Suprapubic skin (tissue), 4 donors: ENCODE results near the gene ELP6.

Experiments used
- CTCF ChIP-seq, 2 donors: fragments of 200-600 bp in 1 of 2; fragments of 450-650 bp in 1 of 2; sonication (generic) in 1 of 2; IDR thresholded peaks; one replicate each; pipeline ENCODE4 v1.5.1; 2016 to 2019; ENCODE audit warnings: antibody characterized with exemption in 2 of 2, mild to moderate bottlenecking in 1 of 2, moderate library complexity in 1 of 2
- EP300 ChIP-seq: sonication (generic); formaldehyde crosslinking; IDR thresholded peaks from one replicate; pipeline ENCODE4 v1.6.1; 2017; ENCODE audit warnings: antibody characterized with exemption
- POLR2A ChIP-seq, 2 donors: fragments of 450-650 bp; IDR thresholded peaks; one replicate each; pipeline ENCODE4 v1.6.1; 2017; ENCODE audit warnings: antibody characterized with exemption in 2 of 2, mild to moderate bottlenecking in 2 of 2, moderate library complexity in 2 of 2
- POLR2AphosphoS5 ChIP-seq, 3 donors: sonication (generic); formaldehyde crosslinking; IDR thresholded peaks; one replicate each; pipeline ENCODE4 v1.6.1; 2017; ENCODE audit warnings: antibody characterized with exemption in 3 of 3

- TF ChIP-seq POLR2A (IDR thresholded peaks at IDR 0.05) (no peak), CTCF (IDR thresholded peaks at IDR 0.05) (no peak), POLR2AphosphoS5 (IDR thresholded peaks at IDR 0.05) (no peak), EP300 (no peak)
Measured at GRCh38 chr3:47520756-47521155, 7.2 kb upstream of the ELP6 start.
